PFSK-1 (cell line): ENCODE measurements around the gene LDB2.

Source experiments
- FOXP2 ChIP-seq: optimal IDR thresholded peaks from 2 replicates; pipeline ENCODE3; 2011; ENCODE audit warnings: borderline replicate concordance, control low read depth, inconsistent platforms; ENCODE audit not compliant: insufficient read depth; ENCODE audit errors: extremely low read length, extremely low read depth
- POLR2AphosphoS5 ChIP-seq: IDR thresholded peaks from 2 replicates; pipeline ENCODE4 v1.6.1; 2012; ENCODE audit warnings: low read depth, mild to moderate bottlenecking, control low read depth, low read length, moderate library complexity
- REST ChIP-seq, 2 experiments: IDR thresholded peaks; 2 replicates each; pipeline versions ENCODE4 v1.6.1 to v1.8.0; 2011 to 2012; ENCODE audit warnings: low read depth in 2 of 2, low read length in 2 of 2, control low read depth in 1 of 2, inconsistent platforms in 1 of 2, mild to moderate bottlenecking in 1 of 2, moderate library complexity in 1 of 2; ENCODE audit not compliant: insufficient read depth in 1 of 2
- SIN3A ChIP-seq: IDR thresholded peaks from 2 replicates; pipeline ENCODE4 v1.6.1; 2012; ENCODE audit warnings: mild to moderate bottlenecking, low read length, moderate library complexity, borderline replicate concordance; ENCODE audit not compliant: insufficient read depth
- TAF1 ChIP-seq: IDR thresholded peaks from 2 replicates; pipeline ENCODE4 v1.6.1; 2012; ENCODE audit warnings: low read length, control low read depth, borderline replicate concordance; ENCODE audit not compliant: insufficient read depth

Gene LDB2

GRCh38 chr4:16883806-16884205 is 14.6 kb downstream of the LDB2 start:
- TF ChIP-seq REST (IDR thresholded peaks at IDR 0.05; ENCODE audit: insufficient read depth in 1 of 2, low read depth in 2 of 2, low read length in 2 of 2) (no peak), POLR2AphosphoS5 (no peak)

- TF ChIP-seq POLR2AphosphoS5 (no peak), TAF1 (no peak), REST (IDR thresholded peaks at IDR 0.05; ENCODE audit: insufficient read depth in 1 of 2, low read depth in 2 of 2, low read length in 2 of 2) (no peak), SIN3A (no peak), FOXP2 (no peak)
Measured at GRCh38 chr4:16881151-16881884, 17.1 kb downstream of the LDB2 start.

GRCh38 chr4:16875487-16875886 is 23.0 kb downstream of the LDB2 start:
- no peak for TF ChIP-seq TAF1
- no peak for TF ChIP-seq FOXP2
- no peak for TF ChIP-seq POLR2AphosphoS5
- TF ChIP-seq REST (IDR thresholded peaks at IDR 0.05; ENCODE audit: insufficient read depth in 1 of 2, low read depth in 2 of 2, low read length in 2 of 2): no peak
- no peak for TF ChIP-seq SIN3A

- TF ChIP-seq POLR2AphosphoS5 (no peak), FOXP2 (no peak), REST (IDR thresholded peaks at IDR 0.05; ENCODE audit: insufficient read depth in 1 of 2, low read depth in 2 of 2, low read length in 2 of 2) (no peak), SIN3A (no peak), TAF1 (no peak)
Measured at GRCh38 chr4:16869594-16870245, 28.7 kb downstream of the LDB2 start.

- no peak for TF ChIP-seq REST (IDR thresholded peaks at IDR 0.05; ENCODE audit: insufficient read depth in 1 of 2, low read depth in 2 of 2, low read length in 2 of 2)
- no peak for TF ChIP-seq FOXP2
- TF ChIP-seq POLR2AphosphoS5: no peak
- no peak for TF ChIP-seq TAF1
- no peak for TF ChIP-seq SIN3A
Measured at GRCh38 chr4:16868674-16869073, 29.8 kb downstream of the LDB2 start.
